IPS-18a (cell line): ENCODE results near the gene PRKCB.
"Not testable (repeated sequence)": the region's sequence is repeated elsewhere in the genome, so short reads cannot be mapped to it uniquely, and the experiment has no call there.

Experiments
- H3K27ac ChIP-seq: one replicate; pipeline ENCODE4 v1.5.1; 2013; ENCODE audit warnings: low read length
- H3K27me3 ChIP-seq: one replicate; pipeline ENCODE4 v1.6.1; 2013; ENCODE audit warnings: mild to moderate bottlenecking, low read length; ENCODE audit not compliant: control insufficient read depth, insufficient read depth
- H3K36me3 ChIP-seq: one replicate; pipeline ENCODE4 v1.6.1; 2013; ENCODE audit warnings: low read depth, low read length; ENCODE audit not compliant: control insufficient read depth
- H3K4me1 ChIP-seq: one replicate; pipeline ENCODE4 v1.6.1; 2013; ENCODE audit warnings: low read depth, low read length; ENCODE audit not compliant: control insufficient read depth
- H3K4me3 ChIP-seq: one replicate; pipeline ENCODE4 v1.5.1; 2013; ENCODE audit warnings: low read length
- H3K9ac ChIP-seq: one replicate; pipeline ENCODE4 v1.6.1; 2013; ENCODE audit warnings: mild to moderate bottlenecking, low read length, moderate library complexity
- H3K9me3 ChIP-seq: one replicate; pipeline ENCODE4 v1.6.1; 2013; ENCODE audit warnings: low read depth, low read length; ENCODE audit not compliant: control insufficient read depth

Gene PRKCB

GRCh38 chr16:24149102-24149501, 313.3 kb downstream of the PRKCB start:
- H3K9me3 ChIP-seq, result no peaks in the 10 kb centered on the region
- H3K4me1 ChIP-seq, result peaks cover 5% of the 10 kb centered on the region
- no peaks in the 10 kb centered on the region for H3K27me3 ChIP-seq
- H3K4me3 ChIP-seq, result no peak overlapping the region
- no peaks in the 10 kb centered on the region for H3K36me3 ChIP-seq
- H3K9ac ChIP-seq, result no peak overlapping the region
- H3K27ac ChIP-seq, result no peak overlapping the region

DNA sequence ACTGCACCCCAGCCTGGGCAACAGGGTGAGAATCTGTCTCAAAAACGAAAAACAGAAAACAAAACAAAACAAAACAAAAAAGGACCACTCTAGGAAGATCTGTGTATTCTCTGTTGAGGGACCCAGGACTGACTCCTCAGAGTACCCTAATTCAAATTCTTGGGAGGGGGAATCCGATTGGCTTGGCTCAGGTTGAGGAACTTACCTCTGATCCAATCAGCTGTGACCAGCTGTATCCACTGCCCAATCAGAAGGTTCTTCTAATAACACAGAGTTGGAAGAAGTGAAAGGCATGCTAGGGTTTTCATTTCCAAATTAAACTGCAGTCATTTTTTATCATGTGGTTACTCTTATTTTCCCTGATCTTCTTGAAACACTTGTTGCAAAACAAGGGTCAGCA, 314.5 kb downstream of the PRKCB start:
- no peak overlapping the region for H3K4me3 ChIP-seq
- no peaks in the 10 kb centered on the region for H3K36me3 ChIP-seq
- no peaks in the 10 kb centered on the region for H3K9me3 ChIP-seq
- H3K4me1 ChIP-seq, result peaks cover 5% of the 10 kb centered on the region
- no peak overlapping the region for H3K27ac ChIP-seq
- no peak overlapping the region for H3K9ac ChIP-seq
- H3K27me3 ChIP-seq, result no peaks in the 10 kb centered on the region

DNA sequence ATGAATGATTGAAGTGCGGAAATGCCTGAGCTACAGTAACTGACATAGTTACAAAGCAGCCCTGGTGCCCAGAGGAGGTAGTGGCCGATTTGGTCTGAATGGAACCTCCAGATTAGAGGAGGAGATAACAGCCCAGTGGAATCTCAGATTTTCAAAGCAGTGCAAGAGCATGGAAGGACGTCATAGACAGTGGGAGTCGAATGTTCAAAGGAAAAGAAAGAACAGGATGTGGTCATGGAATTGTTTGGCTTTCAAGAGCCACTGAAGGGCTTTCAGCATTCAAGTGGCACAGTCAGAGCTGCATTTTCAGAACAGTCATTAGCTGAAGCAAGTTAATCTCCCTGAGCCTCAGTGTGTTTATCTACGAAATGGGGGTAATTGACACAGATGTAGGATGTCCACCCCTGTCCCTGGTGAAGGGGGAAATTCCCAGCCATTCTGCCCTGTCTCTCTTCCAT, 315.7 kb downstream of the PRKCB start:
- Histone ChIP-seq H3K36me3 (no peaks in the 10 kb centered on the region), H3K4me1 (peaks cover 5% of the 10 kb centered on the region), H3K27me3 (no peaks in the 10 kb centered on the region), H3K9ac (no peak overlapping the region), H3K27ac (no peak overlapping the region), H3K4me3 (no peak overlapping the region), H3K9me3 (no peaks in the 10 kb centered on the region)

GRCh38 chr16:24152048-24152447, 316.3 kb downstream of the PRKCB start:
- not testable (repeated sequence) for H3K27me3 ChIP-seq, H3K36me3 ChIP-seq, H3K27ac ChIP-seq, H3K4me1 ChIP-seq, H3K4me3 ChIP-seq, H3K9me3 ChIP-seq, H3K9ac ChIP-seq

DNA sequence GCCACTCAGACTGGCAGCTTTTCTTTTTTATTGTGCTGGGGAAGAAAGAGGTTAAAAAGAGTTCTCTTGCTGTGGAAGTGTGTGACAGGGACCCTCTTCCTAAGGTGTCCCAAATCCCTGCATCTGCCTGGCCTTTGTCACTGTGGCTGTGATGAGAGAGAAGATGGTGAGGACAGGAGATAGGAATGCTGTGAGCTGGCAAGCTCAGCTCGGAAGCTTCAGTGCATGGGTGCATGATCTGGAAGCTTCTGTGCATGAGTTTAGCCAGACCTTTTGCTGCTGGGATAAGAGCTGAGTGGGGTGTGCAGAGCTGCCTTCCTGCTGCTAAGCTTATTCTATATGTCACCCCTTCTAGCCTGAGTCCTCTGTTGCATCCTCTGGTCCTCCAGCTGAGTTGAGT, 317.0 kb downstream of the PRKCB start:
- Histone ChIP-seq H3K9ac (no peak overlapping the region), H3K9me3 (no peaks in the 10 kb centered on the region), H3K4me3 (no peak overlapping the region), H3K36me3 (no peaks in the 10 kb centered on the region), H3K4me1 (peaks cover 5% of the 10 kb centered on the region), H3K27ac (no peak overlapping the region), H3K27me3 (no peaks in the 10 kb centered on the region)

- Histone ChIP-seq H3K27ac (no peak overlapping the region), H3K9me3 (no peaks in the 10 kb centered on the region), H3K4me1 (no peaks in the 10 kb centered on the region), H3K9ac (no peak overlapping the region), H3K4me3 (no peak overlapping the region), H3K36me3 (no peaks in the 10 kb centered on the region), H3K27me3 (no peaks in the 10 kb centered on the region)
These were observed 321.0 kb downstream of the PRKCB start for GRCh38 chr16:24156777-24157176.

- Histone ChIP-seq H3K27ac (no peak overlapping the region), H3K4me1 (peaks cover 15% of the 10 kb centered on the region), H3K27me3 (no peaks in the 10 kb centered on the region), H3K36me3 (no peaks in the 10 kb centered on the region), H3K9me3 (no peaks in the 10 kb centered on the region), H3K9ac (no peak overlapping the region), H3K4me3 (no peak overlapping the region)
These were observed 328.2 kb downstream of the PRKCB start for GRCh38 chr16:24163935-24164334.

- no peak overlapping the region for H3K4me3 ChIP-seq
- H3K36me3 ChIP-seq, result no peaks in the 10 kb centered on the region
- no peaks in the 10 kb centered on the region for H3K9me3 ChIP-seq
- H3K27ac ChIP-seq, result no peak overlapping the region
- H3K9ac ChIP-seq, result no peak overlapping the region
- peaks cover 15% of the 10 kb centered on the region for H3K4me1 ChIP-seq
- no peaks in the 10 kb centered on the region for H3K27me3 ChIP-seq
These were observed 328.6 kb downstream of the PRKCB start for GRCh38 chr16:24164416-24164815.

DNA sequence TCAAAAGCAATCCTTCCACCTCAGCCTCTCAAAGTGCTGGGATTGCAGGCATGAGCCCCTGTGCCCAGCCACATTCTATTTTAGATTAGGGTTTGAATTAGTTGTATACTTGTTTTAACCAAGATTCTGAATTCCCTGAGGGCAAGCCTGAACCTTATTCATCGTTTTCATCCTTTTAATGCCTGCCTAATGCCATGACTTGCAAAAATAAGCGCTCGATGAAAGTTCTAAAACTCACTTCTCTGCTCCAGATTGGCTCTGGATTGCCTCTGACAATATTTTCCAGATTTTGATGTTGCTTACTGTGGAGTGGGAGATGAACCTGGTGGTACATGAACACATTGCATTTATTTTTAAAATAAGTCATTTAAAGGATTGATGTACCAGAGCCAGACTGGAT, 329.5 kb downstream of the PRKCB start:
- no peaks in the 10 kb centered on the region for H3K27me3 ChIP-seq
- no peaks in the 10 kb centered on the region for H3K9me3 ChIP-seq
- no peaks in the 10 kb centered on the region for H3K36me3 ChIP-seq
- peaks cover 15% of the 10 kb centered on the region for H3K4me1 ChIP-seq
- H3K27ac ChIP-seq, result no peak overlapping the region
- H3K9ac ChIP-seq, result no peak overlapping the region
- no peak overlapping the region for H3K4me3 ChIP-seq

DNA sequence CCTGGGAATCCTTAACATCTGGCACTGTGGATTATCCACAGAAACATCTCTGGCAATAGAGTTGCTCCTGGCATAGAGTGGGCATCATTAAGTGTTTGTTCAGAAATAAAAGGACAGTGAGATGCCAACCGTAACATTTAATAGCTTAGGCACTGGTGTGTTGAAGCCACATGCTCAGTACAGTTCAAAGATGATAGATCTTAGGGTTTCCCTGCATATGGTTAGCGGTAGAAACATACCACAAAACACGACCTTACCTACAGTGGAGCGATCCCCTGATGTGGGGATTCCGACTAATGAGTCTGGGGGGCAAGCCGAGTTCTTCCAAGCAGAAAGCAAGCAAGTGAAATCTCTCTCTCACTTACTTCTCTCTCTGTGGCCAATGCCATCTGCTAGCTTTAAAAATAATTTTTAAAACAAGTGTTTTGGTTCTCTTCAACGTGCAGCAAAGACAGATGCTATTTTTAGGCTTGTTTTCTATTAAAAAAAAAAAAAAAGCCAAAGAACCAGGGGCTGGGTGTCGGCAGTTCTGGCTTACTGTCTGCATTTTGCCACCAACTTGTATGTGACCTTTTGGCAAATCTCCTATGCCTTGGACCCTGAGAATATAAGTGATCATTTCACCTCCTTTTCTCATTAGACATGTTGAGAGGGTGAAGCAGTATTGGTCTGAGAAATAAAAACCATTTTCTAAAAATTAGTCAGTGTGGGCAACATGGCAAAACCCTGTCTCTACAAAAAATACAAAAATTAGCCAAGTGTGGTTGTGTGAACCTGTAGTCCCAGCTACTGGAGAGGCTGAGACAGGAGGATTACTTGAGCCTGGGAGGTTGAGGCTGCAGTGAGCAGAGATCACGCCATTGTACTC, 331.1 kb downstream of the PRKCB start:
- Histone ChIP-seq H3K27me3 (no peaks in the 10 kb centered on the region), H3K27ac (no peak overlapping the region), H3K9ac (no peak overlapping the region), H3K4me3 (no peak overlapping the region), H3K9me3 (no peaks in the 10 kb centered on the region), H3K4me1 (peaks cover 15% of the 10 kb centered on the region), H3K36me3 (no peaks in the 10 kb centered on the region)

- Histone ChIP-seq H3K9me3 (no peaks in the 10 kb centered on the region), H3K9ac (no peak overlapping the region), H3K27me3 (no peaks in the 10 kb centered on the region), H3K4me1 (peaks cover 9% of the 10 kb centered on the region), H3K4me3 (no peak overlapping the region), H3K27ac (no peak overlapping the region), H3K36me3 (no peaks in the 10 kb centered on the region)
These were observed 333.1 kb downstream of the PRKCB start for GRCh38 chr16:24168856-24169255.

GRCh38 chr16:24170407-24170806, 334.6 kb downstream of the PRKCB start:
- Histone ChIP-seq H3K9me3 (no peaks in the 10 kb centered on the region), H3K36me3 (no peaks in the 10 kb centered on the region), H3K4me3 (no peak overlapping the region), H3K27me3 (no peaks in the 10 kb centered on the region), H3K27ac (no peak overlapping the region), H3K4me1 (no peaks in the 10 kb centered on the region), H3K9ac (no peak overlapping the region)
